Right ventricle myocardium inferior (tissue), 1 donor: ENCODE data around the gene SYT12. TPM values are rescaled to one million over a fixed set of nuclear protein-coding genes. Genes with fewer than 3 reads are reported as not detected.

Experiments used
- ATAC-seq: fragments of 200-7000 bp; cut with Tn5 transposase; one replicate; pipeline ENCODE4 v1.9.1; 2020; ENCODE audit warnings: mild to moderate bottlenecking, moderate library complexity
- DNase-seq: peaks from one replicate; pipeline ENCODE4 v3.0.0; 2021; ENCODE audit errors: missing footprints
- intact Hi-C: fragments of 100-400 bp; cut with DNase I; formaldehyde crosslinking; loops from one replicate; pipeline ENCODE4 v1.11.0; 2022
- total RNA-seq: library from RNA; stranded (reverse); fragmentation: NEBNext Ultra II Directional; extraction: Animal tissue kit (Norgen Biotek cat#: 25700); gene quantifications from one replicate; pipeline ENCODE4 v1.2.1, GENCODE V29; 2021
- donor health status: DM: no; HTN: yes; CAD: no; lungs with severe emphysema.

SYT12 gene
- total RNA-seq, 1 donor from 2014 or later = 0.32 TPM

GRCh38 chr11:67051180-67051893, 28.4 kb downstream of the SYT12 start:
- ATAC-seq (no peak), DNase-seq (no peak)
- intact Hi-C loops = no loop called here

- intact Hi-C loops = no loop called here
- DNase-seq (no peak), ATAC-seq (no peak)
Measured at GRCh38 chr11:67051945-67052488, 29.1 kb downstream of the SYT12 start.

GRCh38 chr11:67052891-67053290, 30.0 kb downstream of the SYT12 start:
- DNase-seq (no peak), ATAC-seq (no peak)
- intact Hi-C loops = no loop called here

DNA sequence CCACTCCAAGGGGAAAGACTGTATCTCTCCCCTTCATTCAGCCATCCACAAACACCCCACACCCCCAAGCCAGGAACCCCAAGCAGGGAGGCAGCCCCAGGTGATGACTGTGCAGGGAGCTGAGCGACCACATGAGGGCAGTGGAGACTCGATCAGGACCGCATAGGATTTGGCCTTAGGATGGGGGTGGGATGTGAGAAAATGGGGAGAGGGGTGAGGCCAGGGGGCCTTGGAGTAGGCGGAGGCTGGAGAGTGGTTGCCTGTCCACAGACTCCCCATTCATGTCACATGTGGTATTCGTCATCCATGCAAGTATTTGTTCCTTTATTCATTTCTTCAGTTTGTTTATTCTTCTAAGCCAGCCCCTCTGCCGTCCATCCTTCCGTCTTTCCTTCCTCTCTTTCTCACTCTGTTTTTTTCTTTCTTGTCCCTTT, 31.0 kb downstream of the SYT12 start:
- peak; percentile 37 for ATAC-seq
- DNase-seq = no peak
- intact Hi-C loops = no loop called here

DNA sequence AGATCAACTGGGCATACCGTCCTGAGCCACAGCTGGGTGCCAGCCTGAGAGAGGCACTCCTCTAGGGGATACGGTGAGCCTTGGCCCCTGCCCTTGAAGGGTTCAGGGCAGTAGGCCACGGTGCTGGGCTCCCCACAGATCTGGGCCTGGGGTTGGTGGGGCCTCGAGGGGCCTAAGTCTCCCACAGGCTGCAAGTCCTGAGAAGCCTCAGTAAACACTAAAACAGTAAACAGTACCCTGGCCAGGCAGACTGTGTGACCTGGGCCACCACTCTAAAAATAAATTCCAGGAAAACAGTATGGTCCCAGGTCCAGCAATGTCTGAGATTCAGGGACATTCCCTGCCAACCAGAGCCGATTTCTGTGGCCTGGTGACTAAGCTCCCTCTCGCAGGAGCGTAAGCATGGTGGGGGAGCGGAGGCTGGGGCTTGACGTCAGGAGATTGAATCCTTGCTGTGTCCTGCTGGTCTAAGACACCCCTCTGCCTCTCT, 31.5 kb downstream of the SYT12 start:
- intact Hi-C loops = no loop called here
- DNase-seq (peak; percentile 32), ATAC-seq (peak; percentile 48)

GRCh38 chr11:67054836-67055523, 32.0 kb downstream of the SYT12 start:
- DNase-seq (peak; percentile 82), ATAC-seq (peak; percentile 81)
- intact Hi-C loops = no loop called here

- intact Hi-C loops = no loop called here
- peak; percentile 16 for DNase-seq
- ATAC-seq = no peak
Measured at GRCh38 chr11:67055812-67056211, 32.9 kb downstream of the SYT12 start.

DNA sequence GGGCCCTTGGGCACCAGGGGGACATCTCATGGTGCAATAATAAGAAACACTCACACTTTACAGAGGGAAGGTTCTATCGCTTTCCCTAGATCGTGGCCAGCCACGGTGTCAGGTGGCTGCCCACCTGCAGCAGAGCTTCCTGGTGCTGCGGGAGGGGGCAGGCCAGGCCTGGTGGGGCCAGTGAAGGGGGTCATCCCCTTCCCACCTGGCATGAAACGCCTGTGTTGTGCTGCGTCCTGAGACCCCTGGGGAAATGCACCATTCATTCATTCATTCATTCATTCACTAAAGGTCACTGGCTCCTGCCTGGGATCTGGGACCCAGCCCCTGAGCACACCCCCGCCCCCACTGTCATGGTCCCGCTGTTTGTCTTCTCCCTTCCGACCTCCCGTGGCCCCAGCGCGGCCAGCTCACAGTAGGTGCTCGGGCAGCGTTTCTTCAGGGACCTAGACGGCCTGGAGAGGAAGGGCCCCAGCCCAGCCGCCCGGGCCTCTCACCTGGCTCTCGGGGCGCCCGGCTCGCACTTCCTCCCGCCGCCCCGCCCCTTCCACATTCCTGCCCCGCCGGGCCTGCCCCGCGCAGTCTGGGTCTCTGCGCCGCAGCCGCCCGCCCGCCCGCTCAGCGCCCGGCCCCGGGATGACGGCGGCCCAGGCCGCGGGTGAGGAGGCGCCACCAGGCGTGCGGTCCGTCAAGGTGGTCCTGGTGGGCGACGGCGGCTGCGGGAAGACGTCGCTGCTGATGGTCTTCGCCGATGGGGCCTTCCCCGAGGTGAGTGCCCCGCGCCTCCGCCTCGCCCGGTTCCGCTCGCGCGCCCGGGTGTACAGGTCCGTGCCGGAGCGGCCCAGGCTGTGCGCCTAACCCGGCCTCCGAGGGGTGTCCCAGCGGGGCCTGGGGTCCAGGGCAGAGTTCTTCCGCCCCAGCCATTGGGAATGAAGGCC, 33.6 kb downstream of the SYT12 start, which contains the start of gene RHOD:
Gene RHOD, plus strand, starts transcription at position 581 of the 938 bp plus-strand sequence. Its CDS starts 56 bp downstream, at position 637.
- intact Hi-C loops = no loop called here
- ATAC-seq = peak; percentile 53
- DNase-seq = peak; percentile 74

- intact Hi-C loops = no loop called here
- ATAC-seq (peak; percentile 36), DNase-seq (no peak)
Measured at GRCh38 chr11:67057205-67057672, 34.3 kb downstream of the SYT12 start.

DNA sequence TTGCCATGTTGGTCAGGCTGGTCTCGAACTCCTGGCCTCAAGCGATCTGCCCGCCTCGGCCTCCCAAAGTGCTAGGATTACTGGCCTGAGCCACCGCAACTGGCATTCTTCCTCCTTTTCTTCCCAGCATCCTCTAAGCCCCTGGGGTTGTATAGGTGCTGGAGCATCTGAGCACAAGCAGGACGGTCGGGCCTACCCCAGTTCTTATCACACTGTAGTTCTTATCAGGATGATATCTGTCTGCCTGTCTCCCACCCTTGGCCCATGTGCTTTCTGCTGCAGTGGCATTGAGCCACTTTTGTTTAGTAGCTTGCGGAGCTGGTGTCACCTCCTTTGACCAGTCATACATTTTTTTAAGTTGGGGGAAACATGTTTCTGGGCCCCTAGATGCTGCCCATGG, 35.6 kb downstream of the SYT12 start:
- no peak for DNase-seq
- no peak for ATAC-seq
- intact Hi-C loops = no loop called here

GRCh38 chr11:67059671-67060070, 36.7 kb downstream of the SYT12 start:
- peak; percentile 37 for DNase-seq
- intact Hi-C loops = no loop called here
- ATAC-seq = no peak

DNA sequence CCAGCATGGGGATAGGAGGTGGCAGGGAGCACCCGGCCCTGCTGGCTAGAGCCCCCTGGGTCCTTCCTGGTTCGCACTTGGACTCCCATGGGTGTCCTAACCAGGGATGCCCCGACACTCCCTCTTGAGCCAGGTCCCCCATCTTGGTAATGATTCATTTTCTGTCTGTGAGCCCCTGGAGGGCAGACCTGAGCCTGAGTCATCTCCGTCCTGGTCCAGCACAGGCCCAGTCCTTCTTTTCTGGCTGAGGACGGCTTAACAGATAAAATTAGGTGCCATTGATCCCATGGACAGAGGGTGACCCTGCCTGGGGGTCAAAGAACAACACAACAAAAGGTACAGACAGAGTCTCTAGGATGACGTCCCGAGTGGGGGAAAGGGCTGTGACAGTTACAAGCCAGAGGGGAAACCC, 37.2 kb downstream of the SYT12 start:
- ATAC-seq = no peak

GRCh38 chr11:67062526-67063373, 39.8 kb downstream of the SYT12 start:
- no peak for DNase-seq
- intact Hi-C loops = no loop called here
- no peak for ATAC-seq

More for the DNA sequence above, 37.2 kb downstream of the SYT12 start:
- peak; percentile 56 for DNase-seq
- intact Hi-C loops = no loop called here

DNA sequence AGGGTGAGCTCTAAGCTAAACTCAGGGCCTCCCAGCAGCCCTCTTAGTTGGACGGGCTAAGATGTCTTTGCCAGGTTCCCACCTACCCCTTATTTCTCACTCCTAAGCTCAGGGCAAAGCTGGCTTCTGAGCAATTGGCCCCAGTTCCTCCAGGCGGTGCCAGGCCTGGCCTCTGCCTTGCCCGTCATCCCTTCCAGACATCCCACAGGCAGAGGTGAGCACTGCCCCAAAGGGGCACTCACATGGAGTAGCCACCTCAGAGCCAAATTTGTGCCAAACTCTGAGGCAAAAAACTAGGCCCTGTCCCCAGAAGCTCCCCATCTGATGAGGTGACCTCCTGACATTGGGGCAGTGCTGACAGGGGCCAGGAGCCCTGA, 43.4 kb downstream of the SYT12 start:
- peak; percentile 57 for ATAC-seq
- intact Hi-C loops = no loop called here
- no peak for DNase-seq

DNA sequence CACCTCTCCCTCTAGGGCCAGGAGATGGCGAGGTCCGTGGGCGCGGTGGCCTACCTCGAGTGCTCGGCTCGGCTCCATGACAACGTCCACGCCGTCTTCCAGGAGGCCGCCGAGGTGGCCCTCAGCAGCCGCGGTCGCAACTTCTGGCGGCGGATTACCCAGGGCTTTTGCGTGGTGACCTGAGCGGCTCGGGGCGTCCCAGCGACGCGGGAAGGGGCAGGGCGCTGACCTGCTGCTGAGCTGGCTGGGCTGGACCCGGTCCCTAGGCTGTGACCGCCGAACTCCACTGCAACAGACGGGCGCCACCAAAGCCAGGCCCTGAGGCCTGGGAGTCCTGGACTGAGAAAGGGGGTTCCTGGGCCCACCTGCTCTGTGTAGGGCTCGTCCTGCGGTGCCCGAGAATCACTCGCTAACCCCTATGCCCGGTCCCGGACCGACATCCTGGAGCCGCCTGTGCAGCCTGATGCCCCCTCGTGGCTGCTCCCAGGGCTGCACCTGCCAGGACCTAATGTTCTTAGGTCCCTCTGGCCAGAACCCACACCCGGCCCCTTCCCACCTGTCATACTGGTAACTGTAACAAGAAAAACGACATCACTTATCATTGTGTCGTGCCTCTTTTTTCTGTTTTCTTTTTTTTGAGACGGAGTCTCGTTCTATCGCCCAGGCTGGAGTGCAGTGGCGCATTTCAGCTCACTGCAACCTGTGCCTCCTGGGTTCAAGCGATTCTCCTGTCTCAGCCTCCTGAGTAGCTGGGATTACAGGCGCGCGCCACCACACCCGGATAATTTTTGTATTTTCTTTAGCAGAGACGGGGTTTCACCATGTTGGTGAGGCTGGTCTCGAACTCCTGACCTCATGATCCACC, 48.7 kb downstream of the SYT12 start:
- intact Hi-C loops = no loop called here
- peak; percentile 87 for ATAC-seq
- peak; percentile 91 for DNase-seq

- DNase-seq (no peak), ATAC-seq (no peak)
- intact Hi-C loops = no loop called here
Measured at GRCh38 chr11:67072295-67072694, 49.4 kb downstream of the SYT12 start.

DNA sequence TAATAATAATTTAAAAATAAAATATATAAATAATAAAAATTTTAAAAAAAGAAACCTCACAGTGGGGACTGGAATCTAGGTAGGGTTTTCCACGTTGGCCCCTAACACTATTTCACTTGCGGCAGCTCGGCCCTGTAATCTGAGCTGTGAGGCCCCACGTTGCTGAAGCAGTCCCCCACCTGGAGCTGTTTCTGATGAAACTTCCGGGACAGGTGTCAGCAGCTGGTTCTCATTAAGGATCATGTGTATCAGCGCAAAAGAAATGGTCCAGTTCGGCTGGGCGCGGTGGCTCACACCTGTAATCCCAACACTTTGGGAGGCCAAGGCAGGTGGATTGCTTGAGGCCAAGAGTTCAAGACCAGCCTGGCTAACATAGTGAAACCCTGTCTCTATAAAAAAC, 51.0 kb downstream of the SYT12 start:
- DNase-seq = no peak
- ATAC-seq = no peak
- intact Hi-C loops = no loop called here
